NCI-H345 treated with DMSO at 0.1 percent for 48 hours (cell line): ENCODE results near the gene BHLHE40.

Experiments
- DNase-seq: peaks from one replicate; lab custom pipeline; 2025; ENCODE audit not compliant: unreplicated experiment; lab: John Stamatoyannopoulos, UW

The BHLHE40 gene

DNA sequence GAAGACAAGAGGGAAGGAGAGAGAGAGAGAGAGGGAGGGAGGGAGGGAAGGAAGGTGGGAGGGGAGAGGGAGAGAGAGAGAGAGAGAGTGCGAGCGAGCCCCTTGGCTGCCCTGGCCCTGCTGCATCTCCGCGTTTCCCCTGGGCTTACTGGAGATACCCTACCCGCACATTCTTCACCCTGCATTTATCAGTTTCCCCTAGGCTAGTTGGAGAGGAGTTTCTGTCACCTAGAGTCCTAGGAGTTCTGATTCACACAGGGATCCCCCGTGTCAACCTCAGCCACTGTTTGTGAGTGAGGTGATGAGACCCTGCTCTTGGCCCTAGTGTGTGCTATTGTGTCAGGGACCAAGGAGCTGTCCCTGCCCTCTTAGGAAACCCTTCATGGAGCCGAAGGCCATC, 18.7 kb downstream of the BHLHE40 start:
- no peak for DNase-seq

DNA sequence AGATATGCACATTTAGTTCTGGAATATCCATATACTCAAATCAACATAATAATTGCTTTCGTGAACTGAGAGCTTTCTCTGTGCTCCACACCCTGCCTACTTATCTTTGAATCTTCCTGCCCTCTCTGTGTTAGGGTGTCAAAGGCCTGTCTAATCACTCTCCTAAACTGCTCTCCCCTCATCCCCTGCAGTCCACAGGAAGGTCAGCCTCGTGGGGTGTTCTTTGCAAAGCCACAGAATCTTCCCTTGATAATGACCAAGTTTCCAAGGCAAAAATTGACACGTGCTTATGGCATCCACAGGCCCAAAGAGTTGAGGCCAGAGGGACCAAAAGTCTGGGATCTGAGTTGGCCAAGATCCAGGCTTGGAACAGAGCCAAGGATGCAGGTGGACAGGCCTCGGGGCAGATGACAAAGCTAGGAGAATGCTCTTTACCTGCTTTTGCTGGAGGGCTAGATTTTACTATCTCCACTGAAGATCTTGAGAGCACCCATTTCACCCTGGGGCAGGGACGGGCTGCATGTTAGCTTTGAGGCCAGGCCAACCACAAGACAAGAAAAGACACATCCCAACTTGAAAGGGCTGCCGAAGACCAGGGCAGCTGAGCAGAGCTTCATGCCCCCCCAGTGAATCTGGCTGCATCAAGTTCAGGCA, 20.4 kb downstream of the BHLHE40 start:
- no peak for DNase-seq

DNA sequence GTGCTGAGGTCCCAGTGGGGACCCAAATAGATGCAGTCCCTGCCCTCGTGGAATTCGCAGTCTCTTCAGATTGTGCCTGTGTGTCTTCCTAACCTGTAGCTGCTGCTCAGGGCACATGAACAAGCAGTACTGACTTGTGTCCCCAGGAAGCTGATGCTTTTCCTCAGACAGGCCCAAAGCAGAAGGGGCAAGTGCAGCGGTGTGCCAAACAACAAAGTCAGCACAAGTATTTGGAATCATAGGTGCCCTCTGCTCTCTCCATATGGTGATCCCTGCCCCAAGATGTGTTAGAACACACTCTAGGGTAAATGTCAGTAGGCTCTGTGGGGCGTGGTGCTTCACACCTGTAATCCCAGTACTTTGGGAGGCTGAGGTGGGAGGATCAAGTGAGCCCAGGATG, 21.9 kb downstream of the BHLHE40 start:
- no peak for DNase-seq

DNA sequence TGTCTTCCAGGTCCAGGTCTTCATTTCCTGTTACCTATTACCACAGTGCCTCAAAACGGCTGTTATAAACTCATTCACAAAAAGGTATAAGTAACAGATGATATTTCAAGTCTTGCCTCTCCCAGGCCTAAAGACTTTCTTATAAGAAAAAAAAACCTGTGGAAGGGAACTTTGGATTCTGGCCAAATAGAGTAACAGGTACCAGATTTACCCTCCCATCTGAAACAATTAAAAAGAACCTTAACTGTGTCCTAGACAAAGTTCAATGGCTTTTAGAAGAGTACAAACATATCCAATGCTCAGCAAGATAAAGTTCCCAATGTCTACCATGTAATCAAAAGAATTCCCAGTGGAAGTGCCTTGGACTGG, 22.6 kb downstream of the BHLHE40 start:
- DNase-seq = no peak

DNA sequence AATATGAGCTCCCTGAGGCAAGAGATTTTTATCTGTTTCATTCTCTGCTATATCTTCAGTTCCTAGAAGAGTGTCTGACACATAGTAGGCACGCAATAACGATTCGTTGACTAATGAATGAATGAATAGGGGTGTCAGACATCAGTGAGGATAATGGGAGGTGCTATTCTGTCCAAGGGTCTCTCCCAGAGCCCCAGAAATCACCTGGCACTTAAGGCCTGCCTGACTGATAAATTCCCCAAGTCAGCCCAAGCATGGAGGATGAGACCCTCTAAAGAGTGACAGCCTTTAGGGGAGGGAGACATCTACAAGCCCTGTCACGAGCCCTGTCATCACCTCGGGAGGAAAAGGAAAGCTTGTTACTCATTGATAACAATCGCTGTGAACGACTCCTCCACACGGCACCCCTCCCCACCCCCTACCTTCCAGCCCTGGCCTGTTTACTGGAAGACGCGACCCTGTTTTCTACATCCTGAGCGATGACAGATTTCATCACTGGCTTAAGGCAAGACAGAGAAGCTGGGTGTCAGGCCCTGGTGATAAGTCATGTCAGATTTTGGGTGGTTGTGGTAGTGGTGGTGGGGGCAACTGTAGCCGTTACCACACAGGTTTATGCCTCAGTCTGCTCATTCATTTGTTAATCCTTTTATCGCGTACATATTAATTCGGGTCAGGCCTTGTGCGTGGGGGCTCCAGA, 23.1 kb downstream of the BHLHE40 start:
- DNase-seq = no peak

DNA sequence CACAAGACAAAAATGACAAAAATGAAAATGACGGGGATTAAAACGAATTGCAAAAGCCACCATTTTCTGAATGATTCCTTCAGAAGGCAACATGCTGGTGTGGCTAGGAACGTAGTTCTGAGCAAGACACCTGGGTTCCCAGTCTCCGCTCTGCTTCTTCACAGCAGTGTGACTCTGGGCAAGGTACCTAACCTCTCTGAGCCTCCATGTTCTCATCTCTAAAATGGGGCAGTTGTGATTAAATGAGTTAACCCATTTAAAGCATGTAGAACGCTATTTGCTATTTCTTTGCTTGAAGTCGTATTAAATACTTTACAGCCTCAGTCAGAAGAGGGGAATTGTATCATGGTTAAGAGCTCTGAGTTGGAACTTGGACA, 23.6 kb downstream of the BHLHE40 start:
- DNase-seq = no peak

DNA sequence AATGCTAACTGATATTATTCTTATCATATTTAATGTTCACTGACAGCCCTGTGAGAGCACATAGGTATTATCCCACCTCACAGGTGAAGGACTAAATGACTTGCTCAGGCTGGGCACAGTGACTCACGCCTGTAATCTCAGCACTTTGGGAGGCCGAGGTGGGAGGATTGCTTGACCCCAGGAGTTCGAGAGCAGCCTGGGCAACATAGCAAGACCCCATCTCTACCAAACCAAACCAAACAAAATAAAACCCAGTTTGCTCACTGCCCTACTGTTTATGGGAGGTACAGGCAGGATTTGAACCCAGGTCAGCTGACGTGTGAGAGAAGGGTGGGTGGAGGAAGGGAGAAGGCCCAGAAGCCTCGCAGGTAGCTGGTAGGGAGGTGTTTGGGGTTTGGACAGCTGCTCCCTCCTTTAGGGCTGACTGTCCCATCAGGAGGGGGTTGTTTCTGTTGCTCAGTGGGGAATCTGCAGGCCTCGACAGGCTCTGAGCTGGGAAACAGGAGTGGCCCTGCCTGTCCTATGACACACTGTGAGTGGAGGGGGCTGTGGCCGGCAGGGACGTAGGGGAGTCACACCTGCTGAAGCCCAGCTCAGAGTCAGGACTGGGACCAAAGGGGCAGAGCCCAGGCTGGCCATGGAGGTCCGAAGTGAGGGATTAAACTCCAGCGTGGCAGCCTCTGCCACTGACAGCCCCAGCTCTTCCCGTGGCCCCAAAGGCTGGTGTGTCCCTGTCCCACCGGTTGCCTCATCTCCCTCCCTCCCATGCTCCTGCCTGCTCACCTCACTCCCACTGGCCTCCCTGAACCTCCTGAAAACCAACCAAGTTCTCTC, 25.3 kb downstream of the BHLHE40 start:
- DNase-seq = no peak

DNA sequence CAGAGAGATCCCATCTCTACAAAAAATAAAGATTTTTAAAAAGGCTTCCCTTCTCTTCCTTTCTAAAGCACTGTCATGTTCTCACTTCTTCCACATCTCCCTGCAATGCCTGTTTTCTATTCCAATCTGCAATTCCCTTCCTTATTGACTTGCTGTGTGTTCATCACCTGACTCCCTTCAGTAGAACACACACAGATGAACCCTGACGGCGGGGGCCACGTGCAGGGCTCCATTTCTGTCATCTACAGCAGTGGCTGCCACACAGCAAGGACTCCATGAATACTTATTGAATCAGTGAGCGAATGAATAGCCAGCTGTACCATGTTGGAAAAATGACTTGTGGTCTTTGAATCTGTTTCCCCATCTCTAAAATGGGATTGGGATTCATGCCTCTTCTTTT, 26.1 kb downstream of the BHLHE40 start:
- DNase-seq = no peak

DNA sequence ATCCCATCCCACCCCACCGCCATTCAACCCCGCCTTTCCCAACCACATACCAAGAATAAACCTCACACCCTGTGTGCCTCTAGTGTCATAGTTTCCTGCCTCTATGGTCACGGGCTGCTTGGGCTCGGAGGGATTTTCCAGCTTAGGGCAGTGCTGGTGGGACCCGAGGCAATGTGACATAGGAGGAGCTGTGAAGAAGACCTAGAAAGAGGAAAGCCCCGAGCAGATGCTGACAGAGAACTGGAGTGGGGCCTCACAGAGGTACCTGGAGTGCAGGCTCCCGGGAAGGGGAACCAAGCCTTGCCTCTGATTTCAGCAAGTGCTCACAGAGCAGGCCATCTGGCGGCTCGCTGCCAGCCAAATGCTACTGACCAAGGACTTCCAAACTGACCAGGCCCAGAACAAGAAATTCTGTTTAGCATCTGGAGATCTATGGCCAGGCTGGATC, 27.5 kb downstream of the BHLHE40 start:
- no peak for DNase-seq

DNA sequence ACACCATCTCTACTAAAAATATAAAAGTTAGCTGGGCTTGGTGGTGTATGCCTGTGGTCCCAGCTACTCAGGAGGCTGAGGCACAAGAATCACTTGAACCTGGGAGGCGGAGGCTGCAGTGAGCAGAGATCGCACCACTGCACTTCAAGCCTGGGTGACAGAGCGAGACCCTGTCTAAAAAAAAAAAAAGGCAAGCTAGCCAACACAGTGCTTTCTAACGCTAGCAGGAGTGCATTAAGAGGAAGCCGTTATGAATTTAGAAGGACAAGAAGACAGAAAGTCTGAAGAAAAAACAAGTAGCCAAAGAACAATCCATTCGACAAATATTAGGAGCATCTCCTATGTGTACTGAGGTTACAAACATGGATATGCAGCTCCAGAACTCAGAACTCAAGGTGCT, 28.6 kb downstream of the BHLHE40 start:
- DNase-seq = no peak

DNA sequence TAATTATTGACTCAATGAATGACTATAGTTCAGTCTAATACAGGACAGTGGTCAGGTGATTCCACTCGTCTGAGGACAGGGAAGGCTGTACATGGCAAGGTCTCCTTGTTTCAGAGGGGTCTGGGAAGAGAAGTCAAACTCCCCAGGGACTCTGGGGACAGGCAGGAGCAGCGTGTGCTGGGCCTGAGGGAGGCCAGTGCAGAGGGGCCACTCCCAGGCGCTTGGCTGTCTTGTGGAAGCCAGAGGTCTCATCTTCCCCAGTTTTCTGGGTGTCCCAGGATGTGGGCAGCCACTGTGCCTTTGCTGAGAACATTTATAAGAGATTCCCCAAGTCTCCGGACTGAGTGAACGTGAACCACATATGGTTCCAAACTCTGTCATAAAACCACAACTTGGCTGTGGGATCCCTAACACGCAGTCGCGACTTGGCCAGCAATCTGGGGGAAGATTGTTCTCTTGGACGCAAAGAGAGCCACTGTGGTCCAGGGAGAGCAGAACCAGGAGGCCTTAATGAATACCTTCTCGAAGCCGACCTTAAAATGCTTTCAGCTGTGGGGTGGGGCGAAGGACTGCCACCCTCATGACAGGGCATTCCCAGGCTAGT, 30.4 kb downstream of the BHLHE40 start:
- DNase-seq = no peak

DNA sequence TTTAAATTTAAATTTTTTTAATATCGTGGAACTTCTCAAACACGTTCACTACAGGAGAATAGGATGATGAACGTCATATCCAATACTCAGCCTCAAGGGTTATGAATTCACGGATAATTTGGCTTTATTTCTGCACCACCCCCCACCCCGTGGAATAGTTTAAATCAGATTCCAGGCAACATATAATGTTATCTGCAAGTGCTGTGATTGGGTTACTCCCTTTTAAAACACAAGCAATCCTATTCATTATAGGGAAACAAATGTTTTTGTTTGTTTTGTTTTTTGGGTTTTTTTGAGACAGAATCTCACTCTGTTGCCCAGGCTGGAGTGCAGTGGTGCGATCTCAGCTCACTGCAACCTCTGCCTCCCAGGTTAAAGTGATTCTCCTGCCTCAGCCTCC, 30.9 kb downstream of the BHLHE40 start:
- no peak for DNase-seq

DNA sequence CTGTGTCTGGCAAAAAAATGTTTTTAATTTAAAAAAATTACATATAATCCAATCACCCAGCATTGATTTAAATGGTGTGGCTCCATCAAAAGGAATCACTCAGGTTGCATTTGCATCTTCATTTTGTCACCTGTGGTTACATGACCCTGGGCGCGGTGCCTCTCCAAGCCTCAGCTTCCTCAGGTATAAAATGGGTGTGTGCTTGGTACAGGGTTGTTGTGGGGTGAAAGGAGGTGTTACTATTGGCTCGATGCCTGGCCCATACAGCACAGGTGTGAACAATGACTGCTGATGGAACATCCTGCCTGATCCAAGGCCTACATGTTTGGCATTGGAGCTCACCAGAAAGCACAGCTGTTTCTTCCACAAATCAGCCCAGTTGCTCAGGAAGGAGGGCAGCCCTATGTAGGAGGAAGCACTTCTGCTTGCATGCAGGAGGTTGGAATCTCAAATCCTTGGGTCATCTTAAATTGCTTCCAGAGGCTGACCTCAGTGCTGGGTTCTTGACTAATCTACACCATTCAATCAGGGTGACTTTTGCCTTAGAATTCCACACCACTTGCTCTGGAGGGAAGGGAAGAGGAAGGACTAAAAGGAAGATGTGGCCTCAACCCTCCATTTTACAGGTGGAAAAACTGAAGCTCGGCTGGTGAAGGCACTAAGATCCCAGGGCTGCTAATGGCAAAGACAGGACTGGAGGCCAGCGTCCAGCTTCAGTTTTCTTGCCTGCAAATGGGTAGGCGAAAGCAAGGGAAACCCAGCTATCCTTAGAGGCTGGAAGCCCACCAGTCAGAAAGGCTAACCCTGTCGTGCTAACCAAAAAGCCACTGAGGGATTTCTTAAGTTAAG, 31.7 kb downstream of the BHLHE40 start:
- DNase-seq = no peak

DNA sequence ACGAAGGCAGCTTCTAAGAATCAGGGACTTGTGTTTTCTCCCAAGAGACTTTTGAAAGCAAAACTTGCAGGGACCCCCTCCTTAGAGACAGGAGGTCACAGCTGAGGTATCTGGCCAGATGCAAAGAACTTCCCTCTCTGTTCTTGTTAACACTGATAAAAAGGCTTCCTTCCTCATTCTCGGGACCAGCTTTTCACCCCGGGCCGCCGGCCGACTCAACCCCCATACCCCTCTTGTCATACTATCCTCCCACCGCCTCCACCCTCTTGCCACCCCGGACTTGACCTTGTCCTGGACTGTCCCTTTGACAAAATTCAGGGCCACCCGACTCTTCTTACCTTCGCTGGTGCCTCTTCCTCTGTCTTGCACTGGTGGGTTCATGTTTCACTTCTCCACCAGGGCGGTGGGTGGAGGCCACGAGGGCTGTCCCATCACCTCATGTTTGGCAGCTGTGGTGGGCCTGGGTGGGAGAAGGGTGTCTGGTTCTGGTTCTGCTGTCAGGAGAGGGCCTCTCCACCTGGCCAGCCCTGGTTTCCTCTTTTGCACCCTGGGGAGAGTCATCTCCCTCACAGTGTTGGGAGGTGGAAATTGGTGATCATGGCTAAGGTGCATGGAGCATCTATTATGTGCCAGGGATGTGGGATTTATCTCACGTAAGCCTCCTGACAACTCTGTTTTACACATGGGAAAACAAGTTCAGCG, 32.5 kb downstream of the BHLHE40 start:
- DNase-seq = no peak

DNA sequence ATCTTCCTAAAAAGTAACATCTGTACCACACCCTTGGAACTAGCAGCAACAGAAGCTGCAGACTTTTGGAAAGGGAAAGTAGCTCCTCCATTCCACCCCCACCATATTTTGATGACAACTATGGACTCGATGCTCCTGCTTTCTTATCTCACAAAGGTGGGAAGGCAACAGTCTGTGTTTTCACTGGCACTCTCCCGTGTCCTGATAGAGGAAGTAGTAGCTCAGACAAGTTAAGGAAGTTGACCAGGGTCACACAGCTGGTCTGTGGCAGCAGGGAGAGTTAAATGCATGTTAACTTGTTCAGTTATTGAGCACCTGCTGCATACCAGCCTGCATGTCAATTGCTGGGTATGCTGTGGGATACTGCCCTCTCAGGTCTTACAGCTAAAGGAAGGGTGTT, 33.1 kb downstream of the BHLHE40 start:
- no peak for DNase-seq

DNA sequence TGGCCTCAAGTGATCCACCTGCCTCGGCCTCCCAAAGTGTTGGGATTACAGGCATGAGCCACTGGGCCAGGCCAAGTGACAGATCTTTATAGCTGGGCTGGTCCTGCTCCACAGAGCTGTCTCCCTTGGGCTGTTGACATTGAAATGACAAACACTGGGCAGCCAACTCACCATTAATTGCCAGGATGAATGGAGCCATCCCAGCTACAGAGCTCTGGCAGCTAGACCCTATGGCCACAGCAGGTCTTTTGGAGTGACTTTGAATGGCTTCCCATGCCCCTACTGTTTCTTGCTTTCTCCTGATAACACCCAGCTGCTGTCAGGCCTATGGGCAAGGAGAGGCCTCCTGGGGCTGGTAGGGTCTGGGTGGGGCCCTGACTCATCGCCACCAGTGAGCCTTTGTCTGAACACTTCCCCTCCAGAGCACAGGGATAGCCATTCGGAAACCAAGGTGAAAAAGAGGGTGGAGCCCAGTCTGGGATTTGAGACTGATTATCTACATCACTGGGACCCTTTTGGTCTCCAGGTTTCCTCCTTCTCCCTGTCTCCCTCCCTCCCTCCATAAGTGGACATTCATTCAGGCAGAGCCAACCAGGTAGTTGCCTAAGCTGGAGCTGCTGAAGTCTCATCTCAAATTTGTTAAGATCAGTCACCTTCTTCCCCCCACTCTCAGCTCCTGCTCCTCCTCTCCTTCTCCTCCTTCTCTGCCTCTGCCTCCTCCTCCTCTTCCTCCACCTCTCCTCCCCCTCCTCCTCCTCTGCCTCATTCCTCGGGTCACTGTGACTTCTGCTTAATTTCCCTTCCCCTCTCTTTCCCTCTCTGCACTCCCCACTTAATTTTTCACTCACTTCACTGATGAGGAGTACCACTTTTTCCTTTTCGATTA, 34.0 kb downstream of the BHLHE40 start:
- no peak for DNase-seq

DNA sequence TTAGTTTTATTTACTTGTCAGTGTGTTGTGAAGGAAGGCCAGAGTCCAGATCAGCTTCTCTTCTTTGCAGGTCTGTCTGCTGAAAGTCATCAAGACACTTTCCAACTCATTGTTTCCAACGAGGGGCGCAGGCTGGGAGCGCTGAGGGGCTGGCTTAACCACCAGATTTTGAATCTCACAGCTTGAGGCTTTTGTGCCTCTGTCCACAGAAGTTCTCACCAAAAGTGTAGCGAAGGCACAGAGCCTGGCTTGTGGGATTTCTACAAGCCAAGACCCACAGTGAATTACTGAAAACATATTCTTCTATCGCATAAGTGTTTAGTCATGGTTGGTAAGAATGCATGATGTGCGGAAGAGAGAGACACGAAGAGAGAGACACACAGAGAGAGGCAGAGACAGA, 35.2 kb downstream of the BHLHE40 start:
- no peak for DNase-seq

DNA sequence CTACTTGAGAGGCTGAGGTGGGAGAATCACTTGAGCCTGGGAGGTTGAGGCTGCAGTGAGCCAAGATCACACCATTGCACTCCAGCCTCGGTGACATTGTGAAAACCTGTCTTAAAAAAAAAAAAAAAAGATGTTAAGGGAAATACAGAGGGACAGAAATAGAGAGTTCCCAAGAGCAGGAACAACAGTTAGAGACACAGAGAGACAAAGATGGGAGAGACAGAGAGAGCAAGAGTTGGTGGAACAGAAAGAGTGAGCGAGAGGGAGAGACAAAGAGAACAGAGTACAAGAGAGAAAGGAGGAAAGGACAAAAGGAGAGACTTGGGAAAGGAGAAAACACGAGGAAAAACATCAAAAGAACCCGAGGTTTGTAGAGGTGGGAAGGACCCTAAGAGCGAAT, 35.8 kb downstream of the BHLHE40 start:
- no peak for DNase-seq
